Body of pancreas (tissue), 4 donors: ENCODE measurements around the gene STX1B. TPM values are rescaled to one million over a fixed set of nuclear protein-coding genes. Genes with fewer than 3 reads are reported as not detected.

Experiments
- ATAC-seq: fragments of 150-250 bp; one replicate; pipeline ENCODE4 v1.9.1; 2016
- DNase-seq, 4 donors: peaks; one replicate each; pipeline ENCODE4 v3.0.0-alpha.2; 2019
- H3K27ac ChIP-seq, 4 donors: fragments of 200-600 bp; sonication (generic); 1 replicate in 3 of 4; 2 replicates in 1 of 4; pipeline versions ENCODE4 v1.5.1 to v1.6.1; 2016 to 2019; ENCODE audit warnings: mild to moderate bottlenecking in 1 of 4, mixed read lengths in 1 of 4, moderate library complexity in 1 of 4
- H3K27me3 ChIP-seq, 2 donors: fragments of 200-600 bp; sonication (generic); one replicate each; pipeline ENCODE4 v1.6.0; 2016; ENCODE audit warnings: mild to moderate bottlenecking in 1 of 2
- H3K36me3 ChIP-seq, 2 donors: fragments of 200-600 bp; sonication (generic); replicated peaks in 1 of 2; 2 replicates each; pipeline ENCODE4 v1.5.1; 2016; ENCODE audit warnings: low read depth in 2 of 2; ENCODE audit not compliant: insufficient read depth in 1 of 2
- H3K4me1 ChIP-seq: fragments of 200-600 bp; sonication (generic); one replicate; pipeline ENCODE4 v1.6.0; 2016
- H3K4me3 ChIP-seq, 2 donors: fragments of 200-600 bp; sonication (generic); 1 replicate in 1 of 2; 2 replicates in 1 of 2; pipeline ENCODE4 v1.5.1; 2016 to 2019
- H3K9me3 ChIP-seq, 3 donors: fragments of 200-600 bp; sonication (generic); 1 replicate in 2 of 3; 2 replicates in 1 of 3; pipeline ENCODE4 v1.5.1; 2016
- POLR2A ChIP-seq, 3 donors: fragments of 450-650 bp; IDR thresholded peaks; one replicate each; pipeline ENCODE4 v1.6.1; 2016; ENCODE audit warnings: antibody characterized with exemption in 3 of 3, mild to moderate bottlenecking in 2 of 3
- WGBS, 2 donors: methylation state at CpG; one replicate each; pipeline ENCODE4 v1.1.5; 2017; 5-methylcytosine and 5-hydroxymethylcytosine counted together
- intact Hi-C: fragments of 100-400 bp; cut with DNase I; formaldehyde crosslinking; loops from one replicate; pipeline ENCODE4 v1.15.1; 2023
- total RNA-seq, 2 donors: library from RNA; depleted of rRNA; stranded (reverse); fragments of >200 nt; gene quantifications; one replicate each; pipeline ENCODE4 v1.1.0, GENCODE V29; 2016
- TF ChIP-seq, protein P1 (sequence below), 7 experiments: fragments of 450-650 bp in 4 of 7; fragments of 200-600 bp in 3 of 7; sonication (generic) in 3 of 7; IDR thresholded peaks; one replicate each; pipeline ENCODE4 v1.5.1; 2016 to 2019; ENCODE audit warnings: antibody characterized with exemption in 7 of 7

STX1B gene
- total RNA-seq, 2 donors from 2014 or later = 0.26 to 0.33 TPM

DNA sequence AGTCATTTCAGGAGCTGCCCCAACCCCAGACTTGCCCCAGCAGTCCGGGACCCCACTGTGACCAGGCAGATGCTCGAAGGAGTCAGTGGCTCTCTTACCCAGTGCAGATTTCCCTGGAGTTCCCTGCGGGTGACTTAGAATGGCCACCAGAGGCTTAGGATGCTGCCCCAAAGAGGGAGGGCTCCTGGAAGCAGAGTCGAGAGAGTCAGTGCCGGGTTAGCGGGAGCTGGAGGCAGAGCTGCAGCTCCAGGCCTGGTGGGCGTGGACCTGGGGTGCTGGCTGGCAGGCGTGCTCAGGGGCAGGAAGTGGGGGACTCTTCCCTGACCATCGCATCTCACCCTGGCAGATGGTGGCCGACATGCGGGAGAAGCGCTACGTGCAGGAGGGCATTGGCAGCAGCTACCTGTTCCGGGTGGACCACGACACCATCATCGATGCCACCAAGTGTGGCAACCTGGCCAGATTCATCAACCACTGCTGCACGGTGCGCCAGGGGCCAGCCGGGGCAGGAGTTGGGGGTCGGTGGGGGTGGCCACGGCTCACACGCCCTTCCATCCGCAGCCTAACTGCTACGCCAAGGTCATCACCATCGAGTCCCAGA, 27.0 kb downstream of the STX1B start:
- Histone ChIP-seq H3K9me3 (no peaks in the 10 kb centered on the region), H3K4me3 (no peak overlapping the region), H3K36me3 (peaks cover 10 to 18% of the 10 kb centered on the region in 2 donors), H3K4me1 (peaks cover 17% of the 10 kb centered on the region), H3K27me3 (no peaks in the 10 kb centered on the region), H3K27ac (no peak overlapping the region)
- intact Hi-C loops = loop anchor here (5.0 to 10.0 kb wide), 3 partner anchors 161 to 881 kb away; no protein-coding TSS in a partner anchor
- no peak for TF ChIP-seq POLR2A (IDR thresholded peaks at IDR 0.05)
- TF ChIP-seq, protein P1, sequence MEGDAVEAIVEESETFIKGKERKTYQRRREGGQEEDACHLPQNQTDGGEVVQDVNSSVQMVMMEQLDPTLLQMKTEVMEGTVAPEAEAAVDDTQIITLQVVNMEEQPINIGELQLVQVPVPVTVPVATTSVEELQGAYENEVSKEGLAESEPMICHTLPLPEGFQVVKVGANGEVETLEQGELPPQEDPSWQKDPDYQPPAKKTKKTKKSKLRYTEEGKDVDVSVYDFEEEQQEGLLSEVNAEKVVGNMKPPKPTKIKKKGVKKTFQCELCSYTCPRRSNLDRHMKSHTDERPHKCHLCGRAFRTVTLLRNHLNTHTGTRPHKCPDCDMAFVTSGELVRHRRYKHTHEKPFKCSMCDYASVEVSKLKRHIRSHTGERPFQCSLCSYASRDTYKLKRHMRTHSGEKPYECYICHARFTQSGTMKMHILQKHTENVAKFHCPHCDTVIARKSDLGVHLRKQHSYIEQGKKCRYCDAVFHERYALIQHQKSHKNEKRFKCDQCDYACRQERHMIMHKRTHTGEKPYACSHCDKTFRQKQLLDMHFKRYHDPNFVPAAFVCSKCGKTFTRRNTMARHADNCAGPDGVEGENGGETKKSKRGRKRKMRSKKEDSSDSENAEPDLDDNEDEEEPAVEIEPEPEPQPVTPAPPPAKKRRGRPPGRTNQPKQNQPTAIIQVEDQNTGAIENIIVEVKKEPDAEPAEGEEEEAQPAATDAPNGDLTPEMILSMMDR (IDR thresholded peaks at IDR 0.05) = no peak
- WGBS, 2 donors = 71 to 82% methylated on average over 6 to 25 of the region's 25 CpGs
- DNase-seq = no peak
- ATAC-seq = no peak

DNA sequence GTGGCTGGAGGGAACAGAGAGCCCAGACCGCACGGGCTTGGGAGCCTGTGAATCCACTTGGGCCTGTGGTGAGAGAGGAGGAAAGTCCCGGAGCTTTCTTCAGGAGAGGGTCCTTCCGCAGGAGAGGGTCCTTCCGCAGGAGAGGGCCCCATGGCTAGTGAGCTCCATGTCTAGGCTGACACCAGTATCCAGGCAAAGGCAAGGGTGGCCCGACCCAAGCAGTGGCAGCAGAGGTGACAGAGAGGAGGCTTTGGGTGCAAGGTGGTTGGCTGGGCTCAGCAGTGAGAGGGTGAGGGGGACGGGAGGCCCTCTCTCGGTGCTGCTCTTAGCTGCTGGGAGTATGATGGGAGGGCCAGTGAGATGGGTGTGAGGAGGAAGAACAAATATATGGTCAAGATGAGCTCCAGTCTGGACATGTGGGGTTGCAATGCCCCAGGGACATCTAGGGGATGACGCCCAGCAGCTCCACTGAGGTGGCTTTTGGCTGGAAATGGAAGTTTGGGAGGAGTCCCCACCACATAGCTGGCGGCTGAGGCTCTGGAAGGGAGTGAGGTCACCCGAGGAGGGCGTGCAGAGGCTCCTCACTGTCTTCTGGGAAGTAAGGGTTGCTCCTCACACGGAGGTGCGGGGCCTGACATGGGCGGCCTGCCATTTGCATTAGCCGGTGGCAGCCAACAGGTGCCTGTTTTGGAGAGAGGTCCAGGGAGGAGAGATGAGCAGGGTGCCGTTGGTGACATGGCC, 27.7 kb downstream of the STX1B start:
- no peak for ATAC-seq

DNA sequence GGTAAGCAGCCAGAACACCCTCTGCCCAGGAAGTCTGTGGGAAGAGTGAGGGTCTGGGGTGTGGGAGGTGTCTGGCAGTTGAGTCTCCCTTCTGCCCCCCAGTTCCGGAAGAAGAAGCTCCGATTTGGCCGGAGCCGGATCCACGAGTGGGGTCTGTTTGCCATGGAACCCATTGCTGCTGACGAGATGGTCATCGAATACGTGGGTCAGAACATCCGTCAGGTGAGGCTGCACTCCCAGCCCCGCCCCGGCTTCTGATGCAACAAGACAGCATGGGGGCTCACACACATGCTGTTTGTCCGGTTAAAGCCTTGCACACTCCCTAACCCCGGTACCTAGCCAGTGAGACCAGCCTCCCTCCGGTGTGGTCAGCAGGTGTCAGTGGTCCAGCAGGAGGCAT, 29.5 kb downstream of the STX1B start:
- no peaks in the 10 kb centered on the region for H3K27me3 ChIP-seq
- 94 to 97% methylated on average over 10 to 14 of the region's 14 CpGs for WGBS, 2 donors

More for the DNA sequence above, 27.7 kb downstream of the STX1B start:
- Histone ChIP-seq H3K4me1 (peaks cover 17% of the 10 kb centered on the region), H3K27ac (no peak overlapping the region), H3K36me3 (peaks cover 10 to 16% of the 10 kb centered on the region in 2 donors), H3K9me3 (no peaks in the 10 kb centered on the region), H3K27me3 (no peaks in the 10 kb centered on the region), H3K4me3 (no peak overlapping the region)
- DNase-seq = no peak
- TF ChIP-seq POLR2A (IDR thresholded peaks at IDR 0.05) = no peak
- TF ChIP-seq, protein P1 (IDR thresholded peaks at IDR 0.05) = no peak
- intact Hi-C loops = loop anchor here (5.0 to 10.0 kb wide), 3 partner anchors 162 to 882 kb away; no protein-coding TSS in a partner anchor
- 81 to 85% methylated on average over 15 to 16 of the region's 17 CpGs for WGBS, 2 donors

DNA sequence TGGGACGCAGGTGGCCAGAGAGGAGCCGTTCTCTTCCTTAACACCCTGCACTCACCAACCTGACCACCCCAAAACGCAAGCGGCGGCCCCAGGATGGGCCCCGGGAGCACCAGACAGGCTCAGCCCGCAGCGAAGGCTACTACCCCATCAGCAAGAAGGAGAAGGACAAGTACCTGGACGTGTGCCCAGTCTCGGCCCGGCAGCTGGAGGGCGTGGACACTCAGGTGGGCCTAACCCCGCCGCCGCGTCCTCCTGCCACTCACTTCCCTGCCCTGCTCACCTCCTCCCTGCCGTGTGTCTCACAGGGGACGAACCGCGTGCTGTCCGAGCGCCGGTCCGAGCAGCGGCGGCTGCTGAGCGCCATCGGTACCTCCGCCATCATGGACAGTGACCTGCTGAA, 30.0 kb downstream of the STX1B start:
- no peak for ATAC-seq
- Histone ChIP-seq H3K4me3 (no peak overlapping the region), H3K36me3 (peaks cover 10 to 24% of the 10 kb centered on the region in 2 donors), H3K27me3 (no peaks in the 10 kb centered on the region), H3K27ac (no peak overlapping the region), H3K9me3 (no peaks in the 10 kb centered on the region), H3K4me1 (peaks cover 3% of the 10 kb centered on the region)
- intact Hi-C loops = loop anchor here (5.0 to 10.0 kb wide), 3 partner anchors 164 to 884 kb away; no protein-coding TSS in a partner anchor
- 91% methylated on average over 21 to 29 of the region's 29 CpGs for WGBS, 2 donors
- TF ChIP-seq, protein P1 (IDR thresholded peaks at IDR 0.05) = no peak
- no peak for TF ChIP-seq POLR2A (IDR thresholded peaks at IDR 0.05)
- no peak for DNase-seq

More for the DNA sequence above, 29.5 kb downstream of the STX1B start:
- H3K27ac ChIP-seq = no peak overlapping the region
- H3K36me3 ChIP-seq = peaks cover 10 to 20% of the 10 kb centered on the region in 2 donors
- no peak overlapping the region for H3K4me3 ChIP-seq
- H3K9me3 ChIP-seq = no peaks in the 10 kb centered on the region
- DNase-seq = no peak
- intact Hi-C loops = loop anchor here (5.0 to 10.0 kb wide), 3 partner anchors 164 to 884 kb away; no protein-coding TSS in a partner anchor
- ATAC-seq = no peak
- TF ChIP-seq POLR2A (IDR thresholded peaks at IDR 0.05) = no peak
- TF ChIP-seq, protein P1 (IDR thresholded peaks at IDR 0.05) = no peak
- peaks cover 8% of the 10 kb centered on the region for H3K4me1 ChIP-seq
